ENCODE measurements around the gene EIF4G1. TPM values are rescaled to one million over a fixed set of nuclear protein-coding genes. Genes with fewer than 3 reads are reported as not detected.

The EIF4G1 gene
- polyA plus RNA-seq, 3 donors, result 13.9 to 119 (median 24.2) TPM

DNA sequence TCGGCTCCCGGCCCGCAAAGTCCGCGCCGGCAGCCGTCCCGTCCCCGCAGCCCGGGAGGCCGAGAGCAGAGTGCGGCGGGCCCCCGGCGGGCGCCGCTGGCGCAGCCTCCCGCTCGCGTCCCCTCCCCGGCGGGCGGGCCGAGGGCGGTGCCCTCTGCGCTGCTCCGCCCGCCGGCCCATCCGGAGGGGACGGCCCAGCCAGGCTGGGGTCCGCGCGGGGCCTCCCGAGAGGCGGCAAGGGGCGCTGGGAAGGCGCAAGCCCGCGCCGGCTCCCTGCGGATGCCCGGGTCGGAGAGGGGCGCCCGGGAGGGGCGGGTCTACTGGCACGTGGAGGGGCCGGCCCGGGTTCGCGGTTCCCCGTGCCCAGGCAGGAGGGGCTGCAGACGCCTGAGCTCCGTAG lies 47.1 kb downstream of the EIF4G1 start, which contains the start of the genes CLCN2 and POLR2H:
Gene CLCN2, minus strand, starts transcription at position 74 of the 400 bp plus-strand sequence. CDS start 126 bp downstream, outside the sequence.
Gene POLR2H, plus strand, starts transcription at position 179 of the 400 bp plus-strand sequence. CDS start 1,783 bp downstream, outside the sequence.
- H3K9ac ChIP-seq (ENCODE audit: insufficient read depth, low read length, poor library complexity, severe bottlenecking), result peak within 1 kb of the TSS; percentile 77
- no peaks in the 10 kb centered on the region for H4K20me1 ChIP-seq (ENCODE audit: insufficient read depth, low read length)
- H2AFZ ChIP-seq (ENCODE audit: insufficient read depth, low read depth, low read length, poor library complexity, severe bottlenecking), result peak within 1 kb of the TSS; percentile 93
- DNase-seq, result no peak
- H3K9me3 Mint-ChIP-seq, result peaks cover 0 to 2% (median 0%) of the 10 kb centered on the region in 7 donors
- peak within 1 kb of the TSS; percentile 59 to 91 (median 85) for H3K27ac Mint-ChIP-seq
- H3K4me1 ChIP-seq (ENCODE audit: control insufficient read depth in 1 of 2, insufficient read depth in 2 of 2, low read length in 2 of 2), result peaks cover 21 to 37% of the 10 kb centered on the region in 2 donors
- peaks cover 10 to 16% of the 10 kb centered on the region in 2 donors for H3K36me3 Mint-ChIP-seq
- peaks cover 0 to 12% of the 10 kb centered on the region in 2 donors for H3K27me3 ChIP-seq (ENCODE audit: control insufficient read depth in 2 of 2, insufficient read depth in 2 of 2, low read length in 2 of 2)
- intact Hi-C loops (cut with micrococcal nuclease), result no loop called here
- H3K4me1 Mint-ChIP-seq, result peaks cover 25% of the 10 kb centered on the region
- H3K27me3 Mint-ChIP-seq (ENCODE audit: low read depth in 3 of 3), result peaks cover 12 to 15% (median 14%) of the 10 kb centered on the region in 3 donors
- H3K4me3 ChIP-seq (replicated peaks in 1 of 3; ENCODE audit: low read depth in 2 of 3, low read length in 3 of 3), result peak within 1 kb of the TSS; percentile 51 to 91 (median 71)
- TF ChIP-seq, protein P1, sequence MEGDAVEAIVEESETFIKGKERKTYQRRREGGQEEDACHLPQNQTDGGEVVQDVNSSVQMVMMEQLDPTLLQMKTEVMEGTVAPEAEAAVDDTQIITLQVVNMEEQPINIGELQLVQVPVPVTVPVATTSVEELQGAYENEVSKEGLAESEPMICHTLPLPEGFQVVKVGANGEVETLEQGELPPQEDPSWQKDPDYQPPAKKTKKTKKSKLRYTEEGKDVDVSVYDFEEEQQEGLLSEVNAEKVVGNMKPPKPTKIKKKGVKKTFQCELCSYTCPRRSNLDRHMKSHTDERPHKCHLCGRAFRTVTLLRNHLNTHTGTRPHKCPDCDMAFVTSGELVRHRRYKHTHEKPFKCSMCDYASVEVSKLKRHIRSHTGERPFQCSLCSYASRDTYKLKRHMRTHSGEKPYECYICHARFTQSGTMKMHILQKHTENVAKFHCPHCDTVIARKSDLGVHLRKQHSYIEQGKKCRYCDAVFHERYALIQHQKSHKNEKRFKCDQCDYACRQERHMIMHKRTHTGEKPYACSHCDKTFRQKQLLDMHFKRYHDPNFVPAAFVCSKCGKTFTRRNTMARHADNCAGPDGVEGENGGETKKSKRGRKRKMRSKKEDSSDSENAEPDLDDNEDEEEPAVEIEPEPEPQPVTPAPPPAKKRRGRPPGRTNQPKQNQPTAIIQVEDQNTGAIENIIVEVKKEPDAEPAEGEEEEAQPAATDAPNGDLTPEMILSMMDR (IDR thresholded peaks at IDR 0.05), result no peak
- H3K27ac ChIP-seq (ENCODE audit: low read depth in 1 of 2, low read length in 2 of 2), result peak within 1 kb of the TSS; percentile 83 to 87
- H3K79me2 ChIP-seq (ENCODE audit: insufficient read depth, low read length), result peaks cover 18% of the 10 kb centered on the region
- H3K36me3 ChIP-seq (replicated peaks in 1 of 2; ENCODE audit: control insufficient read depth in 1 of 2, insufficient read depth in 2 of 2, low read length in 2 of 2), result peaks cover 3 to 16% of the 10 kb centered on the region in 2 donors
- H3K9me3 ChIP-seq (replicated peaks in 1 of 2; ENCODE audit: control insufficient read depth in 1 of 2, insufficient read depth in 1 of 2, low read length in 2 of 2), result no peaks in the 10 kb centered on the region
- H3K4me2 ChIP-seq (replicated peaks; ENCODE audit: extremely low read depth, low read length, poor library complexity, severe bottlenecking), result peak within 1 kb of the TSS; percentile 96
- H3K4me3 Mint-ChIP-seq, result peak within 1 kb of the TSS; percentile 92 to 97
- under 1% methylated on average over 56 of the region's 56 CpGs for WGBS (ENCODE audit: insufficient coverage)

DNA sequence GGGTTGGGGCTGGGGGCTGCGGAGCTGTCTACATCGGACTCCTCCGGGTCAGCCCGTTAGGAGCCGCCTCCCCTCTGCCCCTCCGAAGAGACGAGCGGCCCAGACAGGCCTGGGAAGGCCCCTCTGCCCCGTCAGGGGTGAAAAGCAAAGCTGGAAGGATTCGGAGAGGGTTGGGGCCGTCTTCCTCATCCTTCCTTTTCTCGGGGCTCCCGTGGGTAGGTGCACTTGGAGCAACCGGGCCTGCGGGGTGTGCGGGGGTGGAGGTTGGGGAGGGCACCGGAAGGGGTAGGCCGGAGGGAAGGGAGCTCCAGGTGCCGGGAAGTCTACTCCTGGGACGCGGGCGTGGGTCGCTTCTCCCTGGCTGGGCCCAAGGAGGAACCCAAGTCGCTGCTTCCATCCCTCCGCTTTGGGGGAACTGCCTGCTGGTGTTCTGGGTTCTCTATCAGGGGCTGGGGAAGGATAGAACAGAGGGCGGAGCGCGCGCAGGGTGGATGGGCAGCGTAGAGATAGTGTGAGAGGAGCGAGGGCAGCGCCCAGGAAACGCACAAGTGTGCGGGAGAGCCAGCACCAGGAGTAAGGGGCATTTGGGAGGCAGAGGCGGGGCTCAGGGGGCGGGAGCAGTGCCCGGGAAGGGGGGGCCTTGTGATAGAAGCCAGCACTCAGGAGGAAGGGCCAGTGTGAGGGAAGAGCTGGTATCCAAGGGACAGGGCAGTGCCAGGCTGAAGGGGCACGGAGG lies 47.7 kb downstream of the EIF4G1 start:
- TF ChIP-seq, protein P1 (IDR thresholded peaks at IDR 0.05), result no peak
- peaks cover 16 to 22% of the 10 kb centered on the region in 2 donors for H3K36me3 Mint-ChIP-seq
- H3K36me3 ChIP-seq (replicated peaks in 1 of 2; ENCODE audit: control insufficient read depth in 1 of 2, insufficient read depth in 2 of 2, low read length in 2 of 2), result peaks cover 6 to 21% of the 10 kb centered on the region in 2 donors
- H3K27ac ChIP-seq (ENCODE audit: low read depth in 1 of 2, low read length in 2 of 2), result peak overlapping the region; percentile 83 to 87
- H3K4me1 ChIP-seq (ENCODE audit: control insufficient read depth in 1 of 2, insufficient read depth in 2 of 2, low read length in 2 of 2), result peaks cover 21 to 37% of the 10 kb centered on the region in 2 donors
- peak overlapping the region; percentile 92 to 97 for H3K4me3 Mint-ChIP-seq
- 0% methylated on average over 29 of the region's 38 CpGs for WGBS (ENCODE audit: insufficient coverage)
- H3K4me3 ChIP-seq (replicated peaks in 1 of 3; ENCODE audit: low read depth in 2 of 3, low read length in 3 of 3), result peak overlapping the region; percentile 51 to 91 (median 71)
- H3K79me2 ChIP-seq (ENCODE audit: insufficient read depth, low read length), result peaks cover 18% of the 10 kb centered on the region
- DNase-seq, result peak; percentile 19 to 39 (median 31)
- H3K27me3 Mint-ChIP-seq (ENCODE audit: low read depth in 3 of 3), result peaks cover 12 to 15% (median 13%) of the 10 kb centered on the region in 3 donors
- H3K4me1 Mint-ChIP-seq, result peaks cover 30% of the 10 kb centered on the region
- no peaks in the 10 kb centered on the region for H3K9me3 ChIP-seq (replicated peaks in 1 of 2; ENCODE audit: control insufficient read depth in 1 of 2, insufficient read depth in 1 of 2, low read length in 2 of 2)
- intact Hi-C loops (cut with micrococcal nuclease), result no loop called here
- peaks cover 0 to 12% of the 10 kb centered on the region in 2 donors for H3K27me3 ChIP-seq (ENCODE audit: control insufficient read depth in 2 of 2, insufficient read depth in 2 of 2, low read length in 2 of 2)
- H3K27ac Mint-ChIP-seq, result peak overlapping the region; percentile 59 to 91 (median 85)
- no peaks in the 10 kb centered on the region for H4K20me1 ChIP-seq (ENCODE audit: insufficient read depth, low read length)
- peak overlapping the region; percentile 93 for H2AFZ ChIP-seq (ENCODE audit: insufficient read depth, low read depth, low read length, poor library complexity, severe bottlenecking)
- peaks cover 0 to 2% (median 0%) of the 10 kb centered on the region in 7 donors for H3K9me3 Mint-ChIP-seq
- H3K9ac ChIP-seq (ENCODE audit: insufficient read depth, low read length, poor library complexity, severe bottlenecking), result peak overlapping the region; percentile 77
- H3K4me2 ChIP-seq (replicated peaks; ENCODE audit: extremely low read depth, low read length, poor library complexity, severe bottlenecking), result peak overlapping the region; percentile 96

Measured in CD14-positive monocyte (primary cell).